Chondrocyte (in vitro differentiated cells): Measurements from ENCODE around the gene HRCT1. TPM values are rescaled to one million over a fixed set of nuclear protein-coding genes. Genes with fewer than 3 reads are reported as not detected.
A peak's percentile ranks its signal among the peaks of the same experiment; 100 is the strongest.
"Not testable (repeated sequence)": the region's sequence is repeated elsewhere in the genome, so short reads cannot be mapped to it uniquely, and the experiment has no call there.

Experiments used
- DNase-seq: peaks from one replicate; pipeline ENCODE4 v3.0.0; 2021; ENCODE audit warnings: mixed read lengths, low spot score
- H3K27ac Mint-ChIP-seq: one replicate; pipeline ENCODE4 v1.8.0; 2021; ENCODE audit warnings: mild to moderate bottlenecking, moderate library complexity, mixed read lengths; ENCODE audit not compliant: unreplicated experiment
- H3K27me3 Mint-ChIP-seq: 2 replicates; pipeline ENCODE4 v1.8.0; 2021; ENCODE audit warnings: low read depth, mixed read lengths
- H3K36me3 Mint-ChIP-seq: 2 replicates; pipeline ENCODE4 v1.8.0; 2021; ENCODE audit warnings: low read depth, mixed read lengths
- H3K4me1 Mint-ChIP-seq: 2 replicates; pipeline ENCODE4 v1.8.0; 2021; ENCODE audit warnings: low read depth, mild to moderate bottlenecking, mixed read lengths
- H3K4me3 Mint-ChIP-seq: one replicate; pipeline ENCODE4 v1.8.0; 2021; ENCODE audit warnings: mild to moderate bottlenecking, moderate library complexity, mixed read lengths; ENCODE audit not compliant: unreplicated experiment
- H3K9me3 Mint-ChIP-seq: 2 replicates; pipeline ENCODE4 v1.8.0; 2021; ENCODE audit warnings: low read depth, mixed read lengths
- CTCF ChIP-seq: fragments of 200-600 bp; sonication (generic); IDR thresholded peaks from 2 replicates; pipeline ENCODE4 v1.5.0; 2021; ENCODE audit warnings: antibody characterized with exemption, mild to moderate bottlenecking, moderate library complexity
- total RNA-seq: library from RNA; stranded (reverse); gene quantifications from 3 replicates; pipeline ENCODE4 v1.2.1, GENCODE V29; 2021

HRCT1 gene
- total RNA-seq, 1 donor from 2014 or later = 7.2 TPM

DNA sequence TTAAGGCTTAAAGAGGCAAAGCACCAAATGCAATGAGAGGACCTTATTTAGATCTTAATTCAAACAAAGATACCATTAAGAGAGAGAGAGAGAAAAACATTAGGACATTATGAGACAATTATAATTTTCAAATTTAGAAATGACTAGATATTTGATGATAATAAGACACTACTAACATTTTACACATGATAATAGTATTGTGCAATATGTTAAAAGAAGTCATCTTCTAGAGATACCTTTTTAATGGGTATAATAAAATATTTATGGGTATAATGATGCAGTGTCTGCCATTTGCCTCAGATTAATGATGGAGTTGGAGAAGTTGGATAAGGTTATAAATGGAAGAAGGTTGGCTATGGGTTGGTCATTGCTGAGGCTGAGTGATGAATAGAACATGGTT is 24.5 kb downstream of the HRCT1 start:
- no peak for TF ChIP-seq CTCF
- H3K36me3 Mint-ChIP-seq = peaks cover 3% of the 10 kb centered on the region
- H3K9me3 Mint-ChIP-seq = no peaks in the 10 kb centered on the region
- peaks cover 57% of the 10 kb centered on the region for H3K4me1 Mint-ChIP-seq
- no peak for DNase-seq
- no peaks in the 10 kb centered on the region for H3K27me3 Mint-ChIP-seq
- peak overlapping the region; percentile 12 for H3K27ac Mint-ChIP-seq
- H3K4me3 Mint-ChIP-seq = no peak overlapping the region

DNA sequence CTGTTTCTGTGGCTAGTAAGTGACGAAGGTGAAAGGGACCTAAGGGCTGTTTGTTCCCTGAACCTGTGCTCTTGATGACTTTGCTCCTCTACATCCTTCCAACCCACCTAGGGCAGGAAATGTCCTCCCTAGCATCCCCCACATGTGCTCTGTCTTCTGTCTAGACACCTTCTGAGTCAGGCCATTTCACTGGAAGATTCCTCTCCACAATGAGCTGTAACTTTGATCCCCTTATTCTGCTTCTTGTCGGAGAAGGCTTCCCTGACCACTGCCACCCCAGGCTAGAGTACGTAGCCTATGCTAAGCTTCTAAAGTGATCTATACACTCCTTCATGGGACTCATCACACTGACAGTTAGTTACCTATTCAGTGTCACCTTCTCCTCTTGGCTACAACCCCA is 25.0 kb downstream of the HRCT1 start:
- Mint-ChIP-seq H3K9me3 (no peaks in the 10 kb centered on the region), H3K27ac (no peak overlapping the region), H3K27me3 (no peaks in the 10 kb centered on the region), H3K4me3 (no peak overlapping the region), H3K36me3 (peaks cover 3% of the 10 kb centered on the region), H3K4me1 (peaks cover 61% of the 10 kb centered on the region)
- no peak for DNase-seq
- no peak for TF ChIP-seq CTCF

GRCh38 chr9:35932735-35933134 is 26.7 kb downstream of the HRCT1 start:
- no peaks in the 10 kb centered on the region for H3K27me3 Mint-ChIP-seq
- TF ChIP-seq CTCF = no peak
- peaks cover 8% of the 10 kb centered on the region for H3K9me3 Mint-ChIP-seq
- H3K36me3 Mint-ChIP-seq = peaks cover 1% of the 10 kb centered on the region
- DNase-seq = no peak
- H3K4me1 Mint-ChIP-seq = peaks cover 71% of the 10 kb centered on the region
- H3K4me3 Mint-ChIP-seq = no peak overlapping the region
- no peak overlapping the region for H3K27ac Mint-ChIP-seq

DNA sequence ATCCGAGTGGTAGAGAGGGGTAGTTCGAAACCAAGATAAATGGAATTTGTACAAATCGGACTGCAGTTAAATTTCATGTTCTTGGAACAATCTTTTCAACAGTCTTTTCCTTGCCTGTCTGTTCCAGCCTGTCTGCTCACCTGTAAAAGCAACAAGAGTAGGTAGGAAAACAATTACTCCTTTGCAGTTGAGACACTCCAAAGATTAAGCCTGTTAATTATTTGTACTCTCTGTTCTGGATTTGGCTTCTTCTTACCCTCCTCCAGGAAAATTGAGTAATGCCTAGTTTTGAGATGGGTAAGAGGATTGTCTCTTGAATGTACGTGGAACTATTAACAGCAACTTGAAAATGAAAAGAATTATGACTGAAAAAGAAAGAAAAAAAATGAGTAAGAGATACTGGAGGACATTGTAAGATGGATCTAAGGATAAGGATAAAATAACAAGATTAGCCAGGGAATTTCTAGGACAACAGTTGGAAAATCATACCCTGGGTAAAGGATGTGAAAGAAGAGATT is 27.6 kb downstream of the HRCT1 start:
- no peak for DNase-seq
- H3K27me3 Mint-ChIP-seq = no peaks in the 10 kb centered on the region
- H3K4me3 Mint-ChIP-seq = no peak overlapping the region
- TF ChIP-seq CTCF = no peak
- H3K4me1 Mint-ChIP-seq = peaks cover 70% of the 10 kb centered on the region
- H3K9me3 Mint-ChIP-seq = peaks cover 8% of the 10 kb centered on the region
- H3K27ac Mint-ChIP-seq = peak overlapping the region; percentile 86
- H3K36me3 Mint-ChIP-seq = peaks cover 1% of the 10 kb centered on the region

DNA sequence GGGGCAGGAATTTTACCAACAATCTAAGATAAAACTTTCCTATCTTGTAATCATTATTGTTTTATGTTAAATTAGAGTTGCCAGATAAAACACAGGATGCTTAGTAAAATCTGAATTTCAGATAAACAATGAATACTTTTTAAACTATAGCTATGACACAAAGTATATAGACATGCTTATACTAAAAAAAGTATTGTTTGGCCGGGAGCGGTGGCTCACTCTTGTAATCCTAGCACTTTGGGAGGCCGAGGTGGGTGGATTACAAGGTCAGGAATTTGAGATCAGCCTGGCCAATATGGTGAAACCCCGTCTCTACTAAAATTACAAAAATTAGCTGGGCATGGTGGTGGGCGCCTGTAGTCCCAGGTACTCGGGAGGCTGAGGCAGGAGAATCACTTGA is 28.1 kb downstream of the HRCT1 start:
- not testable (repeated sequence) for H3K36me3 Mint-ChIP-seq, H3K27me3 Mint-ChIP-seq, H3K9me3 Mint-ChIP-seq, DNase-seq, H3K4me3 Mint-ChIP-seq
- H3K4me1 Mint-ChIP-seq = peaks cover 70% of the 10 kb centered on the region
- peak overlapping the region; percentile 86 for H3K27ac Mint-ChIP-seq

- Mint-ChIP-seq H3K27ac (peak overlapping the region; percentile 92), H3K4me3 (no peak overlapping the region), H3K36me3 (peaks cover 1% of the 10 kb centered on the region), H3K4me1 (peaks cover 74% of the 10 kb centered on the region), H3K27me3 (no peaks in the 10 kb centered on the region), H3K9me3 (peaks cover 8% of the 10 kb centered on the region)
- DNase-seq = no peak
- TF ChIP-seq CTCF = no peak
Observed at GRCh38 chr9:35935261-35935660, 29.3 kb downstream of the HRCT1 start.
